Measurements from ENCODE around the gene ACSL6. TPM values are rescaled to one million over a fixed set of nuclear protein-coding genes. Genes with fewer than 3 reads are reported as not detected.

ACSL6 gene
- total RNA-seq, 1 donor from 2014 or later, result under 0.01 TPM

DNA sequence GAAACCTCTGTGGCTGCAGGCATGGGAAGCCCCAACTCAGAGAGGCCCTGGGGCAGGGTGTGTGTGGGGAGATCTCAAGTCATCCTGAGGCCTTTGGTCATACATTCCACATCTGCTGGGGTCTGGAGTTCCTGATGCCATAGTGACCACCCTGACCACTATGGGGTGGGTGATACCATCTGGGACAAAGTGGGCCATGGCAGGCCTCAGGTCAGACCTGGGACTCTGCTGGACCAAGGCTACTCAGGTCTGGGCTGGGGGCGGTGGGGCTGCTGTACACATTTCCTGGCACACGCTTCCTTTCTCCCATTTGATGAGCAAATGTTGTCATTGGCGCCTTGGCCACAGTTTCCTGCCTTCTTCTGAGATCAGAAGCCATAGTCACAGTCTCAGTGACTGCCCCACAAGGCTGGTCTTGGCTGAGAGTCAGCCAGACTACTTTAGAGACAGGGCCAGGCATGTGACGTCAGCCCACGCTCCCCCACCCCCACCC is 15.1 kb upstream of the ACSL6 start:
- TF ChIP-seq, protein P1, sequence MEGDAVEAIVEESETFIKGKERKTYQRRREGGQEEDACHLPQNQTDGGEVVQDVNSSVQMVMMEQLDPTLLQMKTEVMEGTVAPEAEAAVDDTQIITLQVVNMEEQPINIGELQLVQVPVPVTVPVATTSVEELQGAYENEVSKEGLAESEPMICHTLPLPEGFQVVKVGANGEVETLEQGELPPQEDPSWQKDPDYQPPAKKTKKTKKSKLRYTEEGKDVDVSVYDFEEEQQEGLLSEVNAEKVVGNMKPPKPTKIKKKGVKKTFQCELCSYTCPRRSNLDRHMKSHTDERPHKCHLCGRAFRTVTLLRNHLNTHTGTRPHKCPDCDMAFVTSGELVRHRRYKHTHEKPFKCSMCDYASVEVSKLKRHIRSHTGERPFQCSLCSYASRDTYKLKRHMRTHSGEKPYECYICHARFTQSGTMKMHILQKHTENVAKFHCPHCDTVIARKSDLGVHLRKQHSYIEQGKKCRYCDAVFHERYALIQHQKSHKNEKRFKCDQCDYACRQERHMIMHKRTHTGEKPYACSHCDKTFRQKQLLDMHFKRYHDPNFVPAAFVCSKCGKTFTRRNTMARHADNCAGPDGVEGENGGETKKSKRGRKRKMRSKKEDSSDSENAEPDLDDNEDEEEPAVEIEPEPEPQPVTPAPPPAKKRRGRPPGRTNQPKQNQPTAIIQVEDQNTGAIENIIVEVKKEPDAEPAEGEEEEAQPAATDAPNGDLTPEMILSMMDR (IDR thresholded peaks at IDR 0.05; ENCODE audit: insufficient read depth, low read length, poor library complexity, severe bottlenecking), result no peak
- H3K4me3 ChIP-seq (ENCODE audit: low read depth, low read length), result no peak overlapping the region
- no peaks in the 10 kb centered on the region for H3K36me3 ChIP-seq (ENCODE audit: control insufficient read depth, insufficient read depth, low read length)
- H3K27me3 ChIP-seq (ENCODE audit: control insufficient read depth, insufficient read depth, low read length), result peaks cover 2% of the 10 kb centered on the region
- no peak for DNase-seq (ENCODE audit: low read depth)

GRCh38 chr5:132025403-132025971 is 14.0 kb upstream of the ACSL6 start:
- Histone ChIP-seq H3K4me3 (ENCODE audit: low read depth, low read length) (no peak overlapping the region), H3K36me3 (ENCODE audit: control insufficient read depth, insufficient read depth, low read length) (no peaks in the 10 kb centered on the region), H3K27me3 (ENCODE audit: control insufficient read depth, insufficient read depth, low read length) (peaks cover 2% of the 10 kb centered on the region)
- TF ChIP-seq, protein P1 (IDR thresholded peaks at IDR 0.05; ENCODE audit: insufficient read depth, low read length, poor library complexity, severe bottlenecking), result no peak
- no peak for DNase-seq (ENCODE audit: low read depth)

GRCh38 chr5:132024789-132025402 is 13.4 kb upstream of the ACSL6 start:
- H3K4me3 ChIP-seq (ENCODE audit: low read depth, low read length), result no peak overlapping the region
- peaks cover 2% of the 10 kb centered on the region for H3K27me3 ChIP-seq (ENCODE audit: control insufficient read depth, insufficient read depth, low read length)
- no peaks in the 10 kb centered on the region for H3K36me3 ChIP-seq (ENCODE audit: control insufficient read depth, insufficient read depth, low read length)
- DNase-seq (ENCODE audit: low read depth), result no peak
- TF ChIP-seq, protein P1 (IDR thresholded peaks at IDR 0.05; ENCODE audit: insufficient read depth, low read length, poor library complexity, severe bottlenecking), result no peak

DNA sequence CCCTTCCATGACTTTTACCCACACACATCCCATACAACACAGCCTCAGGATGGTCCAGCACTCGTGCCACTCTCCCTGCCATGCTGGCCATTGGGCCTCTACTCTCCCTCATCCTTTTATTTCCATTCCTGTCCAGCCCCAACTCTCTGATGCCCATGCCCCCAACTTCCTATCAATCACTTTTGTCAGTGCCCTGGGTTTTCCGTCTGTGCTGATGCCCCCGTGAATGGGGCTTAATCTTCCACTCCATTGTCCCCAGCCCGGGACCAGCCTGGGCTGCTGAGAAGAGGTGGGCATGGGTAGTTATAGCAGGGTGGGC is 12.6 kb upstream of the ACSL6 start:
- no peaks in the 10 kb centered on the region for H3K36me3 ChIP-seq (ENCODE audit: control insufficient read depth, insufficient read depth, low read length)
- TF ChIP-seq, protein P1 (IDR thresholded peaks at IDR 0.05; ENCODE audit: insufficient read depth, low read length, poor library complexity, severe bottlenecking), result no peak
- peaks cover 7% of the 10 kb centered on the region for H3K27me3 ChIP-seq (ENCODE audit: control insufficient read depth, insufficient read depth, low read length)
- no peak for DNase-seq (ENCODE audit: low read depth)
- H3K4me3 ChIP-seq (ENCODE audit: low read depth, low read length), result no peak overlapping the region

GRCh38 chr5:132023258-132024116 is 12.0 kb upstream of the ACSL6 start:
- no peak for DNase-seq (ENCODE audit: low read depth)
- H3K4me3 ChIP-seq (ENCODE audit: low read depth, low read length), result no peak overlapping the region
- no peaks in the 10 kb centered on the region for H3K36me3 ChIP-seq (ENCODE audit: control insufficient read depth, insufficient read depth, low read length)
- TF ChIP-seq, protein P1 (IDR thresholded peaks at IDR 0.05; ENCODE audit: insufficient read depth, low read length, poor library complexity, severe bottlenecking), result no peak
- H3K27me3 ChIP-seq (ENCODE audit: control insufficient read depth, insufficient read depth, low read length), result peaks cover 7% of the 10 kb centered on the region
